Esophagus muscularis mucosa (tissue), 3 donors: ENCODE data around the gene SMYD4.

Source experiments
- CTCF ChIP-seq, 3 experiments: fragments of 200-600 bp in 2 of 3; fragments of 450-650 bp in 1 of 3; sonication (generic) in 2 of 3; IDR thresholded peaks; one replicate each; pipeline ENCODE4 v1.5.1; 2017 to 2019; ENCODE audit warnings: antibody characterized with exemption in 3 of 3, mild to moderate bottlenecking in 2 of 3, moderate library complexity in 1 of 3
- EP300 ChIP-seq: sonication (generic); formaldehyde crosslinking; IDR thresholded peaks from one replicate; pipeline ENCODE4 v1.6.1; 2017; ENCODE audit warnings: antibody characterized with exemption

DNA sequence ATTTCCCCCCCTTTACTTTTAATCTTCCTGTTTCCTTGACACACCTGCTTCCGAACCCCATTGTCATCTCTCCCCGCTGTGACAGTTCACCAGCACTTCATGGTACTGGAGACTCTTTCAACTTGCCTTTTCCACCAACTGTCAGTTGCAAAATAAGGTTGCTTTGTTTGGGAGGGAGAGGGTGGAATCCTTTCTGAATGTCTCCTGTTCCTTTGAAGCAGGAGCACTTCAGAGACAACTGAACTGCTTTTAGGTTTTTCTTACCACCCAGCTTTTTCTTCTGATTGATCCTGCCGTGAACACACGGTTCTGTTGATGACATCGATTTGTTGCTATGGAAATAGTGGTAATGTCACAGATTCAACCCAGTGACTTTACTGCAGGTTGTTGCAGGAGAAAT, 42.1 kb upstream of the SMYD4 start:
- TF ChIP-seq EP300 (no peak), CTCF (IDR thresholded peaks at IDR 0.05) (no peak)
